Subcutaneous adipose tissue (tissue), 4 donors: Measurements from ENCODE around the gene UBAC1. TPM values are rescaled to one million over a fixed set of nuclear protein-coding genes. Genes with fewer than 3 reads are reported as not detected.

Experiments used
- total RNA-seq, 4 donors: library from RNA; depleted of rRNA; stranded (reverse); fragments of >200 nt; gene quantifications; one replicate each; pipeline ENCODE4 v1.1.0, GENCODE V29; 2016
- TF ChIP-seq, protein P1 (sequence below): fragments of 450-650 bp; IDR thresholded peaks from one replicate; pipeline ENCODE4 v1.5.1; 2016; ENCODE audit warnings: low read depth, mild to moderate bottlenecking, control low read depth, antibody characterized with exemption, moderate library complexity

The UBAC1 gene
- total RNA-seq, 4 donors from 2014 or later, result 32.4 to 56.9 (median 51.2) TPM

DNA sequence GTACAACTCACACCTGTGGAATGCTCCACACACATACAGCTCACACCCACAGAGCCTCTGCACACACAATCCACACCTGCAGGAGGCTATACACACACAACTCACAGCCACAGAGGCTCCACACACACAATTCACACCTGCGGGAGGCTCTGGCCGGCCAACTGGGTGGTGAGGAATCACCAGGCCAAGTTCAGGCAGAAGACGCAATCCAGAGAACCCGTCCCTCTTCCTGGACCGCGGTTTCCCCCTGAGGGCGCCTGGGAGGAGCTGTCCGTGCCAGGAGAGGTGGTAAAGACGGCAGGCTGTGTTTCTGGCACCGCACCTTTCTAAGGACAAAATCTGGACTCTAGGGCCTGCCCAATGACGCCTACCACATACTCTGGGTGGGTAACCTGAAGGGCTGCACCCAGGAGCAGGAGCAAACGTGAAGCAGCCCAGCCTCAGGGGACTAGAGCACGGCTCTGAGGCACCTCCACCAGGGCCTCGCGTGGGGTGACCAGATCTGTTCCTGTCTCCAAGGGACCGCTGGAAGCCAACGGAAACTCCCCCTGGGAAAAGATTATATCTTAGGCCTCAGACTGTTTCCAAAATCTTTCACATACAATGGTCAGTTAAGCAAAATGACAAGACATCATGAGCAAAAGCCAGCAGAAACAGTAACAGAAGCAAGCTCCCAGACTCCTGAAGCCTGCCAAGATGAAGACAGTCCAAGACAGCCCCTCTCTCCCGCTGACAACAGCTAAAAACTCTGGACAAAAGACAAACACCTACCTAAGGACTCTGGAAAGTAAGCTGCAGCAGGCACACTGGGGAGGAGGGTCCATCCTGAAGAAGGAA is 70.8 kb downstream of the UBAC1 start:
- TF ChIP-seq, protein P1, sequence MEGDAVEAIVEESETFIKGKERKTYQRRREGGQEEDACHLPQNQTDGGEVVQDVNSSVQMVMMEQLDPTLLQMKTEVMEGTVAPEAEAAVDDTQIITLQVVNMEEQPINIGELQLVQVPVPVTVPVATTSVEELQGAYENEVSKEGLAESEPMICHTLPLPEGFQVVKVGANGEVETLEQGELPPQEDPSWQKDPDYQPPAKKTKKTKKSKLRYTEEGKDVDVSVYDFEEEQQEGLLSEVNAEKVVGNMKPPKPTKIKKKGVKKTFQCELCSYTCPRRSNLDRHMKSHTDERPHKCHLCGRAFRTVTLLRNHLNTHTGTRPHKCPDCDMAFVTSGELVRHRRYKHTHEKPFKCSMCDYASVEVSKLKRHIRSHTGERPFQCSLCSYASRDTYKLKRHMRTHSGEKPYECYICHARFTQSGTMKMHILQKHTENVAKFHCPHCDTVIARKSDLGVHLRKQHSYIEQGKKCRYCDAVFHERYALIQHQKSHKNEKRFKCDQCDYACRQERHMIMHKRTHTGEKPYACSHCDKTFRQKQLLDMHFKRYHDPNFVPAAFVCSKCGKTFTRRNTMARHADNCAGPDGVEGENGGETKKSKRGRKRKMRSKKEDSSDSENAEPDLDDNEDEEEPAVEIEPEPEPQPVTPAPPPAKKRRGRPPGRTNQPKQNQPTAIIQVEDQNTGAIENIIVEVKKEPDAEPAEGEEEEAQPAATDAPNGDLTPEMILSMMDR, result no peak

DNA sequence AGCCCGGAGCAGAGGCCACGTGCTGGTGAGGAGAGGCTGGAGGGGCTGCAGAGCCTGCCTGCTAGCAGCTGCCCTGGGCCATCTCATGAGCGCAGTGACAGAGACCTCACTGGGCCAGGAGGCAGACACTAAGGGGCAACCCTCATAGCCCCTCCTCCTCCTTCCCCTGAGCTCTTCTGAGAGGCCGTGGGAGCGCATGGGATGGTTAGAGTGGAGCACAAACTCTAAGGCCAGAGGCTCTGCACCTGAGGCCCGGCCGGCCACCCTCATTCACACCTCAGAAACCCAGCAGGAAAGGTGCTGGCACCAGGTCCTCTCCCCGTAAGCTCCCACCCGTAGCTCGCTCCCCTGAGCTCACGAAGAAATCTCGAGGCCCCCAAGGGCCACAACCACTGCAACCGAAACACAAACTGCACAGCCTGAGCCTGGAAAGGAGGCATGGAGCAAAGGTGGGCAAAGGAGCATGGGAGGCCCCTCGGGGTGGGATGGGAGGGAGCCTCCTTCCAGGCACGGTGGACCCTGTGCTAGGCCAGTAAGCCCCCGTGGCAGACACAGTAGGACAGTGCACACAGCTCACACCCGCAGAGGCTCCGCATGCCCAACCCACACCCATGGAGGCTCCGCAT is 71.5 kb downstream of the UBAC1 start:
- TF ChIP-seq, protein P1, result no peak

DNA sequence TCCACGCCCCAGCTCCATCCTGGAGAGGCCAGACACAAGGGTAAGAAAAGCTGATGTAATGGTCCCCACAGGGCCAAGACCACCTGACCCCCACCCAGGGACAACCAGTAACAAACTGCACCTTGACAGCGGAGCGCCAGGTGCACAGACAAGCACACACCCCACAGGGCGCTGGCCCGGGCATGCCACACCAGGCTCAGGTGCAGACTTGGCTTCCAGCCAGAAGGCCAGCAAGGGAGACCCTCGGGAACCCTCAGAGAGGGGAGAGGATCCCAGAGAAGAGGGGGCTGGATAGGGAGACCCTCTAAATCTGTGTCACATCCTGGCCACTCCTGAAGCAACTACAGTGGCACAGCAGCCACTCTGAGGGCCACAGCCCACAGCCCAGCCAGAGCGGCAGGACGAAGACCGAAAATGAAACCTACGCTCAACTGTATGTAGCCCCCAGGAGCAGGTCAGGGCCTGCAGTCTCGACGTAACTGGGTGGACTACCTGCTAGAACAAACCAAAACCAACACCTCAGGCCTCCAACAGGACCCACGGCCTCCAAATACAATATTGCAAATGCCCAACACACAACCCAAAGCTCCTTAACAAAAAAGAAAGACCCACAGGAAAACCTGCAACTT is 72.3 kb downstream of the UBAC1 start:
- TF ChIP-seq, protein P1, result no peak

DNA sequence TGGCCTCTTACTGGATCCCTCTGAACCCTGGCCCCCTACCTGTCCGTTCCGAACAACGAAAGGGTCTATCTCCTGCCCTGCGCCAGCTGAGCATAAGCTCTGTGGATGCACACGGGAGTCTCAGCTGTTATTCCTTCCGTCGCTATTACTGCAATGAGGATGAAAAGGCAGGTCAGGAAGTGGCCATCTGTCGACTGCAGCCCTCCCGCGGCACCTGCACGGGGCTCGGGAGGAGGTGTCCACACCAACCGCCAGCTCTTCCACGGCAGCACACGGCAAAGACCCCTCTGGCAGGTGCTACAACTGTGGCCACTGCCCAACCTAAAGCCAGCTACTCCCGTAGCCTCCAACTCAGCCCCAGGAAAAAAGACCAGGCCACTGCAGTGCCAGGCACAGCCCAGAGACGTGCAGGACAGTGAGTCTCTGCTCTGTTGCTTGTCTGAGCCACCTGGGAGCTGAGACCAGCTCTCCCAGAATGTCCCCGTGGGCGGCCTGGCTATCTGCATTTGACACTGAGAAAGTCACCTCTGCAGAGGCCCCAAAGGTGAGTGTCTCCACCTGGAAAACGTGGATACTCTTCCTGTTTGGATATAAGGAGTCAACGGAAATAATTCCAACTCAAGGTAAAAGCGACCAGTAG is 72.9 kb downstream of the UBAC1 start:
- TF ChIP-seq, protein P1, result no peak

DNA sequence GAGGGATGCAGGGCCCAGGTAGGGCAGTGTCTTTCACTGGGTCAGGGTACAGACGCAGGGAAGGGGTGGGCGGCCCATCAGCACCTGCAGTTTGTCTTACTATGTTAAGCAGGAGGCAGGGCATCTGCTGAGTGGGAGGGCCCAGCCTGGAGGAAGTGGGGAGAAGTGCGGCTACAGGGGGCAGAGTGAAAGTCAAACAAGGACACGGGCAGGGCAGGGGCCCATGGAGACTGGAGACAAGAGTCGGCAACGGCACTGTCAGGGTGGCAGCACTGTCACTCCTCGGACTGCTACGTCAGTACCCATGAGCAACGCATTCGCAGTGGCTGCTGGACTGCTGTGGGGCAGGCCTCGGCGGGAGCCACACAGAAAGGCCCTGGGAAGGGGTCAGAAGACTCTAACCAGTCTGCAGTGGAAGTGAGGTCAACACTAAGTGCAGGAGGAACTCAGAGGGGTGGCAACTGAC is 73.6 kb downstream of the UBAC1 start:
- TF ChIP-seq, protein P1, result no peak

DNA sequence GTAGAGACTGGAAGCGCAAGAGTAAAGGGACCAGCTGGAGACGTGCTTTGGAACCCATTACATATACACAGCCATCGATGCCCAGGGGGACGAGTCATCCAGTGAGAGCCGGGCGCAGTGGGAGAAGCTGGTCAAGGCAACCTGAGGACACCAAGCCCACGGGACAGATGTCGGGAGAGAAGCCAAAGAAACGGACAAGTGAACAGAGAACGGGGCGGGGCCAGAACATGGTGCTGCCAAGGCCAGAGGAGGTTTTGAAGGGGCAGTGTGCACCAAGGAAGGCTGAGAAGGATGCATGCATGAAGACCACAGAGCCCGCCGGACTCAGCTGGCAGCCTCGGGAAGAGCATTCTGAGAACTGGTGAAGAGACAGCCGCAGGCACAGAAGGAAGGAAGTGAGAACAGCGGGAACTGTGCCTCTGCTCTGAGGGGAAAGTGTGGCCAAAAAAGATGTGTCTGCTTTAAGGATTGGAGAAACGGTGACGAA is 74.1 kb downstream of the UBAC1 start:
- TF ChIP-seq, protein P1, result no peak
